Nephron (organoid): ENCODE measurements around the gene HSPH1.

ENCODE experiments used
- H3K27ac Mint-ChIP-seq, 3 experiments: 2 replicates each; pipeline ENCODE4 v1.8.0; 2020; ENCODE audit warnings: mixed read lengths in 3 of 3, mild to moderate bottlenecking in 2 of 3, moderate library complexity in 1 of 3
- H3K27me3 Mint-ChIP-seq: 2 replicates; pipeline ENCODE4 v1.8.0; 2021; ENCODE audit warnings: low read depth, mild to moderate bottlenecking, moderate library complexity, mixed read lengths
- H3K36me3 Mint-ChIP-seq: 2 replicates; pipeline ENCODE4 v1.8.0; 2020; ENCODE audit warnings: low read depth, mixed read lengths
- H3K4me1 Mint-ChIP-seq: 2 replicates; pipeline ENCODE4 v1.8.0; 2020; ENCODE audit warnings: mixed read lengths
- H3K4me3 Mint-ChIP-seq, 3 experiments: 2 replicates each; pipeline ENCODE4 v1.8.0; 2020; ENCODE audit warnings: mild to moderate bottlenecking in 3 of 3, mixed read lengths in 3 of 3, moderate library complexity in 2 of 3
- H3K9me3 Mint-ChIP-seq: 2 replicates; pipeline ENCODE4 v1.8.0; 2020; ENCODE audit warnings: mixed read lengths
- TF ChIP-seq, protein P1 (sequence below), 3 experiments: fragments of 200-600 bp; sonication (generic); IDR thresholded peaks; one replicate each; pipeline ENCODE4 v1.5.0; 2021; ENCODE audit warnings: antibody characterized with exemption in 3 of 3; ENCODE audit not compliant: unreplicated experiment in 3 of 3

HSPH1 gene

DNA sequence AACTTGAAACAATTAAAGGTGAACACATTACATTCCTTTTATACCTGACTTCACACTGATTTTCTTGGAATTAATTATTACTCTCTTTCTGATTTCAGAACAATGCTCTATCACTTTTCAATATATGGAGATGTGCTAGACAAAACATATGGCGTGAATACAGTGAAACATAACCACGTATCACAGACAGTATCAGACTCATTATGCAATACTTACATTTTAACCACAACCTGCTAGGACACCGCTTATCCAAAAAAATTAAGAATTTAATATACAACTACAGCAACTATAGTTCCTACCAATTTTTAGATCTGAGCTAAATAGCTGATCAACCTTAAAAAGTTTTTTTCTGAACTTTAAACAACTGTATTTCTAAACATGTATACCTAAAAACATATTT lies 9.9 kb downstream of the HSPH1 start:
- Mint-ChIP-seq H3K36me3 (peaks cover 69% of the 10 kb centered on the region), H3K27ac (no peak overlapping the region), H3K9me3 (no peaks in the 10 kb centered on the region), H3K27me3 (no peaks in the 10 kb centered on the region), H3K4me1 (no peaks in the 10 kb centered on the region), H3K4me3 (no peak overlapping the region)
- TF ChIP-seq, protein P1, sequence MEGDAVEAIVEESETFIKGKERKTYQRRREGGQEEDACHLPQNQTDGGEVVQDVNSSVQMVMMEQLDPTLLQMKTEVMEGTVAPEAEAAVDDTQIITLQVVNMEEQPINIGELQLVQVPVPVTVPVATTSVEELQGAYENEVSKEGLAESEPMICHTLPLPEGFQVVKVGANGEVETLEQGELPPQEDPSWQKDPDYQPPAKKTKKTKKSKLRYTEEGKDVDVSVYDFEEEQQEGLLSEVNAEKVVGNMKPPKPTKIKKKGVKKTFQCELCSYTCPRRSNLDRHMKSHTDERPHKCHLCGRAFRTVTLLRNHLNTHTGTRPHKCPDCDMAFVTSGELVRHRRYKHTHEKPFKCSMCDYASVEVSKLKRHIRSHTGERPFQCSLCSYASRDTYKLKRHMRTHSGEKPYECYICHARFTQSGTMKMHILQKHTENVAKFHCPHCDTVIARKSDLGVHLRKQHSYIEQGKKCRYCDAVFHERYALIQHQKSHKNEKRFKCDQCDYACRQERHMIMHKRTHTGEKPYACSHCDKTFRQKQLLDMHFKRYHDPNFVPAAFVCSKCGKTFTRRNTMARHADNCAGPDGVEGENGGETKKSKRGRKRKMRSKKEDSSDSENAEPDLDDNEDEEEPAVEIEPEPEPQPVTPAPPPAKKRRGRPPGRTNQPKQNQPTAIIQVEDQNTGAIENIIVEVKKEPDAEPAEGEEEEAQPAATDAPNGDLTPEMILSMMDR (IDR thresholded peaks at IDR 0.05; ENCODE audit: unreplicated experiment in 3 of 3) = no peak

DNA sequence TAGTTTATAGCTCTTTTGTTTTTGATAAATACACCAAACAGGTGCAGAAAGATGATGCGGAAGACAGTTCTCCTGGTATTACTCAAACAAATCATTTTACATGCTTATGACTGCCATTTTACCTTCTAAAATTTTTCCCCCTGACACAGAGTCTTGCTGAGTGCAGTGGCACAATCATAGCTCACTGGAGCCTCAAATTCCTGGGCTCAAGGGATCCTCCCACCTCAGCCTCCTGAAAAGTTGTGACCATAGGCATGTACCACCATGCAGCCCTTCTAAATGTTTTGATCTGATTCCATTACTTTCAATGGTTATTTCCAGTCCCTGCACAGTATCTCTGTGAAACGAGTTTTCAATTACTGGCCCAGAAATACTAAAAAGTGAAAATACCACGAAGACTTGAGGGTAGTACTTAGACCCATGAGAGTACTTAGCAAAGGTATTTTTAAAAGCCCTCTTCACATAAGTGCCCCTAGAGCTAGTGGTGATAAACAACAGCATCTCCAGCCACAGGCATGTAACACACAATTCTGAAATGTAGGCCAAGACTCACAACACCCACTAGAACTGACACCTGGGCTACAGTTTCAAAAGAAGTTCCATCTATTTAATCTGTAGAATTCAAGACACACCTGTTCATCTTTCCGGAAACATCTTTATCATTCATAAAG lies 11.3 kb downstream of the HSPH1 start:
- H3K27ac Mint-ChIP-seq = no peak overlapping the region
- H3K27me3 Mint-ChIP-seq = no peaks in the 10 kb centered on the region
- no peak overlapping the region for H3K4me3 Mint-ChIP-seq
- TF ChIP-seq, protein P1 (IDR thresholded peaks at IDR 0.05; ENCODE audit: unreplicated experiment in 3 of 3) = no peak
- H3K36me3 Mint-ChIP-seq = peaks cover 75% of the 10 kb centered on the region
- no peaks in the 10 kb centered on the region for H3K4me1 Mint-ChIP-seq
- H3K9me3 Mint-ChIP-seq = no peaks in the 10 kb centered on the region

DNA sequence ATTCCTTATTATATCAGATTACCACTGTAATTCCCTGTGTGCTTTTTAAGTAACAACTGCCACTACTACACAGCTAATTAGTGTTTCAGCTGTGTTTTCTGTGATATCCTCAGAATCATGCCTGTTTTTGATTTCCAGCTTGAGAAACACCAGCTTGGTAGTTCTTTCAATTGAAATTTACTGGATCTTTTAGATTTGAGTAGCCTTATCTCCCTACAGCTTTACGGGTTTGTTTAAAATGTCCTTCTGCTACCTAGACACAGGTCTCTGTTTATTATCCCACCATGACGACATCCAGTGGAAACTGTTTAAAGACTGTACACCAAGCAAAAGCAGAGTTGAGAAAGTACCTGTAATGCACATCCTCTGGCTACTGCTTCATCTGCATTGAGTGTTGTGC lies 12.1 kb downstream of the HSPH1 start:
- Mint-ChIP-seq H3K27ac (no peak overlapping the region), H3K27me3 (no peaks in the 10 kb centered on the region), H3K4me3 (no peak overlapping the region), H3K9me3 (no peaks in the 10 kb centered on the region), H3K4me1 (no peaks in the 10 kb centered on the region), H3K36me3 (peaks cover 77% of the 10 kb centered on the region)
- TF ChIP-seq, protein P1 (IDR thresholded peaks at IDR 0.05; ENCODE audit: unreplicated experiment in 3 of 3) = no peak

DNA sequence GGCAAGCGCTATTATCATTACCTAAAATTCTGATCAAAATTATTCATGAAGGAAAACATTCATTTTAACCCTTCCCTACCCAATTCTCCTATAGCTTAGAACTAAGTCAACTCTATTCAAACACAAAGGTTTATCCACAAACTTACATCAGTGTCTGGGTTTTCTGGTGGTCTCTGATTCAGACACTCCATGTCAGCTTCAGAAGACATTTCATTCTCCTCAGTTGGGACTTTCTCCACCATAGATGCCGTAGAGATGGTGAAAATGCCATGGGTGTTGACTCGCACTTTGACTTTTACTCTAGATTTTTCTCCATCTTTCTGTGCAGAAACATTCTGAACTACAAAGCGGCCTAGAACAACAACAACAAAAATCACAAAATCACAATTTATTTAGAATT lies 16.3 kb downstream of the HSPH1 start:
- TF ChIP-seq, protein P1 (IDR thresholded peaks at IDR 0.05; ENCODE audit: unreplicated experiment in 3 of 3) = no peak
- peaks cover 84% of the 10 kb centered on the region for H3K36me3 Mint-ChIP-seq
- H3K4me1 Mint-ChIP-seq = no peaks in the 10 kb centered on the region
- no peak overlapping the region for H3K4me3 Mint-ChIP-seq
- no peaks in the 10 kb centered on the region for H3K27me3 Mint-ChIP-seq
- no peaks in the 10 kb centered on the region for H3K9me3 Mint-ChIP-seq
- H3K27ac Mint-ChIP-seq = no peak overlapping the region

DNA sequence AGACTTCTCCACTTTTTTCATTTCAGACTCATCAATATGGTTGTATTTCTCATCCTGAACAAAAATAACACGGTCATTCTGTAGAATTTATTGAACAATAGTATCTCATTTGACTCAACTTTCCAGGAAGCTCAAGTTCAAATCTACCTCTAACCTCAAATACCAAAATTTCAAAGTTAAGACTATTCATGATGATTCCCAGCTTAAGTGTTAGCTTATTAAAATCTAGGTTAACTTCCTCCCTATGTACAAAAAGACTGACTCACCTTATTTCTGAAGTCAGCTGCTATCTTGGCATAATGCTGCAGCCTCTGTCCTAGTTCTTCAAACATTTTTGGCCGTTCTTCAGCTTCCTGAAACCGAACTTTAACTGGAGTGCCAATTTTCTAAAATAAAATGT lies 23.2 kb downstream of the HSPH1 start:
- Mint-ChIP-seq H3K36me3 (peaks cover 81% of the 10 kb centered on the region), H3K27me3 (no peaks in the 10 kb centered on the region), H3K4me3 (no peak overlapping the region), H3K27ac (no peak overlapping the region), H3K9me3 (no peaks in the 10 kb centered on the region), H3K4me1 (no peaks in the 10 kb centered on the region)
- TF ChIP-seq, protein P1 (IDR thresholded peaks at IDR 0.05; ENCODE audit: unreplicated experiment in 3 of 3) = no peak

DNA sequence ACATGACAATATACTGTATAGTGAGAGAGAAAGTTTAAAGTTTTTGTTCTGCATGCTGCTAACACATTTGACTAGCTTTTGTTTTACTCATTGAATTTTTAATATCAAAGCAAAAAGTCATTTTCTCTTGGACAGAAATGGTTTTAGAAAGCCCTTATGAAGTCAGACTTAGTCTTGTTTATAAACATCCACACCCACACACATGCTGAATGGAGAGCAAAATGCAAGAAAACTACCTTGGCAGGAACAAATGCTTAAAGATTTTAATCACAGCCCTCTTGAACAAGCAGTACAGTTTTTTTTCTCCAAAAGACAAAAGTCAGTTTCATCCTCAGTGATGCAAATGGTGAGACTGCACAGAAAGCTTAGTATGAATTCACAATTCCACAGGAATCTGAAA lies 25.0 kb downstream of the HSPH1 start:
- Mint-ChIP-seq H3K27ac (no peak overlapping the region), H3K27me3 (no peaks in the 10 kb centered on the region), H3K36me3 (peaks cover 70% of the 10 kb centered on the region), H3K4me3 (no peak overlapping the region), H3K9me3 (no peaks in the 10 kb centered on the region), H3K4me1 (no peaks in the 10 kb centered on the region)
- TF ChIP-seq, protein P1 (IDR thresholded peaks at IDR 0.05; ENCODE audit: unreplicated experiment in 3 of 3) = no peak
